ENCODE data around the gene C2orf81. TPM values are rescaled to one million over a fixed set of nuclear protein-coding genes. Genes with fewer than 3 reads are reported as not detected.
"Not testable (repeated sequence)": the region's sequence is repeated elsewhere in the genome, so short reads cannot be mapped to it uniquely, and the experiment has no call there.

Gene C2orf81
- polyA plus RNA-seq, 2 of the 4 experiments (the other 2 are of a cell fraction), result 0.88 to 2.0 TPM

GRCh38 chr2:74447230-74447999 lies 26.0 kb upstream of the C2orf81 start (continued):
- no peak for TF ChIP-seq CTCF (IDR thresholded peaks at IDR 0.05)
- no peak for TF ChIP-seq USF2 (IDR thresholded peaks at IDR 0.05)
- no peak for TF ChIP-seq EHF (CRISPR knock-in tag; IDR thresholded peaks at IDR 0.05)
- TF ChIP-seq PHF8 (IDR thresholded peaks at IDR 0.05; ENCODE audit: borderline replicate concordance, low read depth), result no peak
- no peak for TF ChIP-seq PBX3 (IDR thresholded peaks at IDR 0.05)
- TF ChIP-seq MYC (IDR thresholded peaks at IDR 0.05; ENCODE audit: borderline replicate concordance, low read length), result no peak

GRCh38 chr2:74444498-74445318 lies 23.3 kb upstream of the C2orf81 start:
- Histone ChIP-seq H3K27ac (0 out of 6 replicates have a peak overlapping the region, but pooled peaks of 1 of the 2 experiments have one; percentile 1), H3K4me3 (no peak overlapping the region), H3K4me1 (peaks cover 33% of the 10 kb centered on the region), H3K4me2 (peak overlapping the region; percentile 43), H3K9me3 (no peaks in the 10 kb centered on the region)
- no peak for FAIRE-seq
- no peak for ATAC-seq
- CTCF ChIA-PET, result interaction anchor here (0.5 to 4.1 kb wide), 2 partner anchors 53 to 73 kb away, joined by 3 to 15 read pairs; no protein-coding TSS in a partner anchor
- TF ChIP-seq JUN (IDR thresholded peaks at IDR 0.05) (no peak), CTCF (IDR thresholded peaks at IDR 0.05) (no peak), USF2 (IDR thresholded peaks at IDR 0.05) (no peak), HMGXB4 (CRISPR knock-in tag; IDR thresholded peaks at IDR 0.05; ENCODE audit: borderline replicate concordance) (no peak), TFCP2L1 (CRISPR knock-in tag; IDR thresholded peaks at IDR 0.05) (no peak), KDM5A (IDR thresholded peaks at IDR 0.05) (no peak), SMC3 (IDR thresholded peaks at IDR 0.05) (no peak), JUNB (IDR thresholded peaks at IDR 0.05) (no peak), MAZ (IDR thresholded peaks at IDR 0.05; ENCODE audit: borderline replicate concordance, low read depth, low read length) (no peak), HOXB5 (CRISPR knock-in tag; IDR thresholded peaks at IDR 0.05) (no peak), HOXA7 (CRISPR knock-in tag; IDR thresholded peaks at IDR 0.05) (no peak)
- no peak for DNase-seq (ENCODE audit: low read depth in 1 of 2, low spot score in 1 of 2)
- POLR2A ChIA-PET, result interaction anchor here (1.3 kb wide), 1 partner anchor 10 kb away, joined by 3 read pairs; no protein-coding TSS in a partner anchor
- 38% methylated on average over 5 of the region's 5 CpGs for WGBS (ENCODE audit: missing lambda C conversion rate)

GRCh38 chr2:74442483-74443297 lies 21.3 kb upstream of the C2orf81 start:
- H3K4me3 ChIP-seq; H3K4me2 ChIP-seq; DNase-seq (ENCODE audit: low read depth in 1 of 2, low spot score in 1 of 2); H3K9me3 ChIP-seq; ATAC-seq; H3K27ac ChIP-seq; POLR2A ChIA-PET; FAIRE-seq: not testable (repeated sequence)
- peaks cover 42% of the 10 kb centered on the region for H3K4me1 ChIP-seq
- CTCF ChIA-PET, result interaction anchor here (0.6 to 4.1 kb wide), 2 partner anchors 12 to 51 kb away, joined by 4 to 15 read pairs; no protein-coding TSS in a partner anchor
- 89% methylated on average over 16 of the region's 16 CpGs for WGBS (ENCODE audit: missing lambda C conversion rate)
